ENCODE data around the gene SASS6.

DNA sequence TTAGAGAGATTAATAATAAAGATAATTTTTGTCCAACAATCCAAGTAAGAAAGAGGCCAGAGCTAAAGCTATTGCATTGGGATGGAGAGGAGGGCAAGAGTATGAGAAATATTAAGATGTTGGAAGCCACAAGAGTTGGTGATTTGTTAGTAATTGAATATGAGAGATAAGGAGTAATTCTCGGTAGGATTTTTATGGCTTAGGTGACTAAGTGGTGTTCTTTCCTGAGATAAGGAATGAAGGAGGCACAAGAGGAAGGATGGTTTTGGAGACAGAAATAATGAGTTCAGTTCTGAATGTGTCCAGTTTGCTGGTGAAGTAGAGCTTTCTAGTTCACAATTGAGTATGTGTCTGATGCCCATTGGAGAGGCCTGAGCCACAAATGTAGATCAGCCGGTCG is 9.6 kb upstream of the SASS6 start:
- TF ChIP-seq GATA3 (IDR thresholded peaks at IDR 0.05; ENCODE audit: low read depth, low read length) = no peak
- TF ChIP-seq GATA2 (IDR thresholded peaks at IDR 0.05; ENCODE audit: low read depth, low read length) = no peak
